ENCODE measurements around the gene MXI1. TPM values are rescaled to one million over a fixed set of nuclear protein-coding genes. Genes with fewer than 3 reads are reported as not detected.

The MXI1 gene
- total RNA-seq, 1 donor from 2014 or later: 31.5 TPM

GRCh38 chr10:110215286-110216170 is 8.1 kb downstream of the MXI1 start:
- no peak for DNase-seq (ENCODE audit: low read depth)
- Mint-ChIP-seq H3K36me3 (ENCODE audit: low read depth, unreplicated experiment) (peaks cover 2% of the 10 kb centered on the region), H3K9me3 (ENCODE audit: unreplicated experiment) (no peaks in the 10 kb centered on the region), H3K4me3 (ENCODE audit: unreplicated experiment) (no peak overlapping the region), H3K27me3 (ENCODE audit: low read depth, unreplicated experiment) (no peaks in the 10 kb centered on the region), H3K4me1 (ENCODE audit: low read depth, unreplicated experiment) (peaks cover 24% of the 10 kb centered on the region), H3K27ac (ENCODE audit: unreplicated experiment) (no peak overlapping the region)
- H4K20me1 ChIP-seq (ENCODE audit: insufficient read depth, low read length): peaks cover 4% of the 10 kb centered on the region
- no peaks in the 10 kb centered on the region for H3K9me3 ChIP-seq (ENCODE audit: insufficient read depth, low read depth, low read length)
- no peaks in the 10 kb centered on the region for H3K79me2 ChIP-seq (ENCODE audit: insufficient read depth, low read length)
- H3K4me3 ChIP-seq (ENCODE audit: insufficient read depth, low read depth, low read length): no peak overlapping the region
- H3K27ac ChIP-seq (ENCODE audit: low read depth, low read length): no peak overlapping the region
- no peak for TF ChIP-seq EZH2 (IDR thresholded peaks at IDR 0.05; ENCODE audit: insufficient read depth, low read length)
- H3K27me3 ChIP-seq (ENCODE audit: insufficient read depth, low read length): peaks cover 8% of the 10 kb centered on the region
- no peak overlapping the region for H3K4me2 ChIP-seq (ENCODE audit: low read length)
- no peaks in the 10 kb centered on the region for H3K36me3 ChIP-seq (ENCODE audit: insufficient read depth, low read length)
- no peak for FAIRE-seq
- H2AFZ ChIP-seq (ENCODE audit: low read depth, low read length): no peak overlapping the region
- peaks cover 5% of the 10 kb centered on the region for H3K4me1 ChIP-seq (ENCODE audit: insufficient read depth, low read length)
- H3K9ac ChIP-seq (ENCODE audit: low read length): no peak overlapping the region

- no peak for FAIRE-seq
- H3K27me3 ChIP-seq (ENCODE audit: insufficient read depth, low read length): peaks cover 8% of the 10 kb centered on the region
- H3K9me3 Mint-ChIP-seq (ENCODE audit: unreplicated experiment): no peaks in the 10 kb centered on the region
- H3K36me3 Mint-ChIP-seq (ENCODE audit: low read depth, unreplicated experiment): peaks cover 2% of the 10 kb centered on the region
- TF ChIP-seq EZH2 (IDR thresholded peaks at IDR 0.05; ENCODE audit: insufficient read depth, low read length): no peak
- TF ChIP-seq CTCF (IDR thresholded peaks at IDR 0.05; ENCODE audit: insufficient read depth, low read depth, low read length): no peak
- no peak overlapping the region for H3K9ac ChIP-seq (ENCODE audit: low read length)
- no peak overlapping the region for H3K4me3 ChIP-seq (ENCODE audit: insufficient read depth, low read depth, low read length)
- no peak overlapping the region for H3K4me2 ChIP-seq (ENCODE audit: low read length)
- no peaks in the 10 kb centered on the region for H3K9me3 ChIP-seq (ENCODE audit: insufficient read depth, low read depth, low read length)
- H4K20me1 ChIP-seq (ENCODE audit: insufficient read depth, low read length): peaks cover 4% of the 10 kb centered on the region
- no peak overlapping the region for H3K27ac Mint-ChIP-seq (ENCODE audit: unreplicated experiment)
- H3K27ac ChIP-seq (ENCODE audit: low read depth, low read length): no peak overlapping the region
- no peak overlapping the region for H2AFZ ChIP-seq (ENCODE audit: low read depth, low read length)
- no peak for DNase-seq (ENCODE audit: low read depth)
- peaks cover 27% of the 10 kb centered on the region for H3K4me1 Mint-ChIP-seq (ENCODE audit: low read depth, unreplicated experiment)
- peaks cover 5% of the 10 kb centered on the region for H3K4me1 ChIP-seq (ENCODE audit: insufficient read depth, low read length)
- no peaks in the 10 kb centered on the region for H3K79me2 ChIP-seq (ENCODE audit: insufficient read depth, low read length)
- no peaks in the 10 kb centered on the region for H3K36me3 ChIP-seq (ENCODE audit: insufficient read depth, low read length)
- H3K4me3 Mint-ChIP-seq (ENCODE audit: unreplicated experiment): no peak overlapping the region
- H3K27me3 Mint-ChIP-seq (ENCODE audit: low read depth, unreplicated experiment): no peaks in the 10 kb centered on the region
These were observed 8.8 kb downstream of the MXI1 start for GRCh38 chr10:110216240-110216639.

- TF ChIP-seq EZH2 (IDR thresholded peaks at IDR 0.05; ENCODE audit: insufficient read depth, low read length) (no peak), CTCF (IDR thresholded peaks at IDR 0.05; ENCODE audit: insufficient read depth, low read depth, low read length) (no peak)
- Histone ChIP-seq H3K4me1 (ENCODE audit: insufficient read depth, low read length) (peaks cover 7% of the 10 kb centered on the region), H3K79me2 (ENCODE audit: insufficient read depth, low read length) (no peaks in the 10 kb centered on the region), H3K9ac (ENCODE audit: low read length) (no peak overlapping the region), H3K9me3 (ENCODE audit: insufficient read depth, low read depth, low read length) (no peaks in the 10 kb centered on the region), H3K4me3 (ENCODE audit: insufficient read depth, low read depth, low read length) (no peak overlapping the region), H4K20me1 (ENCODE audit: insufficient read depth, low read length) (peaks cover 4% of the 10 kb centered on the region), H3K36me3 (ENCODE audit: insufficient read depth, low read length) (no peaks in the 10 kb centered on the region), H2AFZ (ENCODE audit: low read depth, low read length) (no peak overlapping the region), H3K4me2 (ENCODE audit: low read length) (no peak overlapping the region), H3K27ac (ENCODE audit: low read depth, low read length) (no peak overlapping the region), H3K27me3 (ENCODE audit: insufficient read depth, low read length) (peaks cover 8% of the 10 kb centered on the region)
- H3K4me3 Mint-ChIP-seq (ENCODE audit: unreplicated experiment): no peak overlapping the region
- no peak for FAIRE-seq
- no peak for DNase-seq (ENCODE audit: low read depth)
- H3K27ac Mint-ChIP-seq (ENCODE audit: unreplicated experiment): no peak overlapping the region
- no peaks in the 10 kb centered on the region for H3K9me3 Mint-ChIP-seq (ENCODE audit: unreplicated experiment)
- H3K36me3 Mint-ChIP-seq (ENCODE audit: low read depth, unreplicated experiment): peaks cover 2% of the 10 kb centered on the region
- peaks cover 28% of the 10 kb centered on the region for H3K4me1 Mint-ChIP-seq (ENCODE audit: low read depth, unreplicated experiment)
- no peaks in the 10 kb centered on the region for H3K27me3 Mint-ChIP-seq (ENCODE audit: low read depth, unreplicated experiment)
These were observed 9.7 kb downstream of the MXI1 start for GRCh38 chr10:110216942-110217661.
